ENCODE measurements around the gene GDF10.

GDF10 gene

GRCh38 chr10:47318706-47319105 lies 18.7 kb downstream of the GDF10 start:
- DNase-seq: no peak

- DNase-seq: no peak
Measured at GRCh38 chr10:47319784-47320183, 19.8 kb downstream of the GDF10 start.

DNA sequence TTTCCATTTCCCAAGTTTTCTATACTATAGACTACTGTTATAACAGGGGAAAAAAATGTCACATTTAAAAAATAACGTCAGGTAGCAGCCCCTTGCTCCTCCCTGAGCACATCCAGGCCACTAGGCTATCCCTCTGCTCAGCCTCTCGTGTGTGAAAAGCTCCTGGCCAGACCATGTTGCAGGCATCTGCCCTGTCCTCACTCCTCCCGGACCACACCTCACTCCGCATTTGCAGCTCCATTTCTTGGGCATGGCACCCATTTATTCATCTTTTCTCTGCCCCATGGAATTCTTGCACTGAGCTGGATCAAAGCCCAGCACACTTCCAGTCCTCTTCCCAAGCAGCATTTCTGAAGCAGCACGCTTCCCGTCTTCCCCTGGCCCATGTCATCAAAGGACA lies 20.8 kb downstream of the GDF10 start:
- DNase-seq: no peak

- DNase-seq: no peak
Measured at GRCh38 chr10:47321521-47322195, 21.7 kb downstream of the GDF10 start.

DNA sequence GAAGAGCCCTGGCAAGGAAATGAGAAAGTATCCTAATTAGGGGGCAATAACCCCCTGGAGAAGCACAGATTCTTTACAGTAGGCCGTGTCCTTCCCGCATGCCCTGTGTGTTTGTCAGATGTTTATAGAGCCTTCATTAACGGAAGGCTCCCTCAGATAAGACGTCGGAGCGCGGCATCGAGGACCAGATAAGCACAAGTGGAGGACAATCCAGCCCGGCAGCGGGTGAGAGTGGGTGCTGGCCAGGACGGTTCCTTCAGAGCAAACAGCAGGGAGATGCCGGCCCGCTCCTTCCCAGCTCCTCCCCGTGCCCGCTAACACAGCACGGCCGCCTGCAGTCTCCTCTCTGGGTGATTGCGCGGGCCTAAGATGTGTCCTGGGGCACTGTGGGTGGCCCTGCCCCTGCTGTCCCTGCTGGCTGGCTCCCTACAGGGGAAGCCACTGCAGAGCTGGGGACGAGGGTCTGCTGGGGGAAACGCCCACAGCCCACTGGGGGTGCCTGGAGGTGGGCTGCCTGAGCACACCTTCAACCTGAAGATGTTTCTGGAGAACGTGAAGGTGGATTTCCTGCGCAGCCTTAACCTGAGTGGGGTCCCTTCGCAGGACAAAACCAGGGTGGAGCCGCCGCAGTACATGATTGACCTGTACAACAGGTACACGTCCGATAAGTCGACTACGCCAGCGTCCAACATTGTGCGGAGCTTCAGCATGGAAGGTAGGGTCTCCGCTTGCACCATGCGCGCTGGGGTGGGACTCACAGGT lies 22.5 kb downstream of the GDF10 start, which contains the start of gene GDF2:
TSS of gene GDF2 (plus strand) at position 155 of the 762 bp plus-strand sequence. CDS start at position 370, 215 bp downstream.
- DNase-seq: no peak

- no peak for DNase-seq
Measured at GRCh38 chr10:47323087-47323486, 23.1 kb downstream of the GDF10 start.

DNA sequence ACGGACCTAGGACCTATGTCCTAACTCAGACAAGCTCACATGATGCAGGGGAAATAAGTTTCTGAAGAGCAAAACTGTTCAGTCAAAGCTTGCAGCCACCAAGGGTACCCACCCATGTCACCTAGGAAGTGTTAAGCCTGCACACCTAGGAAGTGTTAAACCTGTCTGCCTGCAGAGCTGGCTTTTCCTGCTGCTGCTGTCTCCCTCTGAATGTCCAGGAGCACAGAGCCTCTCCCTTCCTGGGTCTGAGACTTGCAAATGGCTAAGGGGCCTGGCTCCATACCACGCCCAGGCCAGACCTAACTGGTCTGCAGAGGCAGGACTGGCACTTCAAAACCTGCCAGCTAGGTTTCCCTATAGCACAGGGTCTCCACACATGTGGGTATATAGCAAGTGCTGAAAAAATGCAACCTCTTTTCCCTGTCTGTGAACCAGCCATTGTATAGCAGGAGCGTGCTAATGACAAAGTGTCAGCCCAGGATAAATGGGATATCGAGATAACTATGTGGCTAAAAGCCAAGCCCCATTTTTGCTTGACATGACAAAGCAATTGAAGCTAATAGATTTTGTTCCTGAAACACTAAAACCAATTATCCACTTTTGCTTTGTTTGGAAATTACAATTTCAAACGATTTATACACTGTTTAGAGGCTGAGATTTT lies 23.8 kb downstream of the GDF10 start:
- DNase-seq: no peak

DNA sequence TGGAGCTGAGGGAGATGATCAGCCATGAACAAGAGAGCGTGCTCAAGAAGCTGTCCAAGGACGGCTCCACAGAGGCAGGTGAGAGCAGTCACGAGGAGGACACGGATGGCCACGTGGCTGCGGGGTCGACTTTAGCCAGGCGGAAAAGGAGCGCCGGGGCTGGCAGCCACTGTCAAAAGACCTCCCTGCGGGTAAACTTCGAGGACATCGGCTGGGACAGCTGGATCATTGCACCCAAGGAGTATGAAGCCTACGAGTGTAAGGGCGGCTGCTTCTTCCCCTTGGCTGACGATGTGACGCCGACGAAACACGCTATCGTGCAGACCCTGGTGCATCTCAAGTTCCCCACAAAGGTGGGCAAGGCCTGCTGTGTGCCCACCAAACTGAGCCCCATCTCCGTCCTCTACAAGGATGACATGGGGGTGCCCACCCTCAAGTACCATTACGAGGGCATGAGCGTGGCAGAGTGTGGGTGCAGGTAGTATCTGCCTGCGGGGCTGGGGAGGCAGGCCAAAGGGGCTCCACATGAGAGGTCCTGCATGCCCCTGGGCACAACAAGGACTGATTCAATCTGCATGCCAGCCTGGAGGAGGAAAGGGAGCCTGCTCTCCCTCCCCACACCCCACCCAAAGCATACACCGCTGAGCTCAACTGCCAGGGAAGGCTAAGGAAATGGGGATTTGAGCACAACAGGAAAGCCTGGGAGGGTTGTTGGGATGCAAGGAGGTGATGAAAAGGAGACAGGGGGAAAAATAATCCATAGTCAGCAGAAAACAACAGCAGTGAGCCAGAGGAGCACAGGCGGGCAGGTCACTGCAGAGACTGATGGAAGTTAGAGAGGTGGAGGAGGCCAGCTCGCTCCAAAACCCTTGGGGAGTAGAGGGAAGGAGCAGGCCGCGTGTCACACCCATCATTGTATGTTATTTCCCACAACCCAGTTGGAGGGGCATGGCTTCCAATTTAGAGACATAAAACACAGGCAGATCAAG lies 25.6 kb downstream of the GDF10 start:
- DNase-seq: no peak

DNA sequence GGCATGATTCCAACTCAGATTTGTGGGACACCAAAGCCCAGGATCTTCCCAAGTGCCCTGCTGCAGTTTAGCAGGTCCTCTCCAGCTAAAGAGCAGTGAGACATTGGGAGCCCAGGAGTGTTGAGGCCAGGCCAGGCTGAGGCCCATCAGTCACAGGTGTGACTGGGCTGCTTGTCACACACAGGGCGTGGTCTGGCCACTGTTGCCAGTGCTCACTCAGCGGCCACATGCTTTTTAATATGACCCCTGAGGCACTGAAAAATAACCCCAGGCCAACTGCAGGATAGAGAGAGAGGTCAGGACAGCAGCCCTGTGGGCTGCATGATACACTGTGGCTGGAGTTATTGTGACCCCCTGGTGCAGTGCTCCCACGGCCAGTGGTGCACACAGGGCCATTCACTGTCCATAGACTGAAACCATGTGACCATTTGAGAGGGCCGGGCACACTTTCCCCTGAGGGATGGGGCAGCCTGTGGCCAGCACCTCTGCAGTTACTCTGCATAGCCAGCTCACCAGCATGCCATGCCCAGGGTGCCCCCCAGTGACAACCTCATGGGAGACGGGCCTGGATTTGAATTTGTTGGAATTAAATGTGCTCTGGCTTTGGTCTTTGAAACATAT lies 26.4 kb downstream of the GDF10 start:
- DNase-seq: no peak

- no peak for DNase-seq
Measured at GRCh38 chr10:47326927-47327330, 26.9 kb downstream of the GDF10 start.

DNA sequence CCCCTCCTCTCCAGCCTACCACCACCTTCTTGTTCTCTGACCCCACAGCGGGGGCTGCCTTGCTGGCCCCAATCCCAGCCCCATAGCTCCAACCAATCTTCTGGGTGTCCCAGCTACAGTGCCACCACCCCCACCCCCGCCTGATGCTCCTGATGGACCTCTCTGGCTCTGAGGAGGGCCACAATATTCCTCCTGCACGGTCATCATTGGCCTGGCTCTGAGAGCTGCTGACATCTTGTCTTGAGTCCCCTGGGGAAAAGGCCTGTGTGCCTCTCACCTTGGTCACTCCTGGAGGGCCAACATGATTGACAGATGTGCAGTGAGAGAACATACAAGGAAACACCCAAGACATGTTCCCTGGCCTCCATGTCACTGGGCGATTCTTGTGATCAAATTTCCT lies 29.9 kb downstream of the GDF10 start:
- DNase-seq: no peak

GRCh38 chr10:47330366-47330765 lies 30.4 kb downstream of the GDF10 start:
- no peak for DNase-seq

DNA sequence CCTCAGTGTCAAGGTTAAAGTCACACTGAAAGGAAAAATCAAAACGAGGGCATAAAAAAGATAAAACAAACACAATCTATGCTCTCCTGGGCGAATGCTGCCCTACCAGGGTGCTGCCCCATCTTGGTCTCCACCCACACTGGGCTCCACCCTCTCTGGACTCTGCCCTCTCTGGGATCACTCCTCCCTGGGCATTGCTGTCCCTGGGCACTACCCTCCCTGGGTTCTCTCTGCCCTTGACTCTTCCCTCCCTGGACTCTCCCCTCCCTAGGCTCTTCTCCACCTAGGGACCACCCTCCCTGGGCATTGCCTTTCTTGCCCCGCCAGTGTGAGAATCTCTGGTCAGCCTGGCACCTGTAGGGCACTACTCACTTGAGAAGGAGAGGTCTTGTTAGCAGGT lies 30.8 kb downstream of the GDF10 start:
- no peak for DNase-seq

DNA sequence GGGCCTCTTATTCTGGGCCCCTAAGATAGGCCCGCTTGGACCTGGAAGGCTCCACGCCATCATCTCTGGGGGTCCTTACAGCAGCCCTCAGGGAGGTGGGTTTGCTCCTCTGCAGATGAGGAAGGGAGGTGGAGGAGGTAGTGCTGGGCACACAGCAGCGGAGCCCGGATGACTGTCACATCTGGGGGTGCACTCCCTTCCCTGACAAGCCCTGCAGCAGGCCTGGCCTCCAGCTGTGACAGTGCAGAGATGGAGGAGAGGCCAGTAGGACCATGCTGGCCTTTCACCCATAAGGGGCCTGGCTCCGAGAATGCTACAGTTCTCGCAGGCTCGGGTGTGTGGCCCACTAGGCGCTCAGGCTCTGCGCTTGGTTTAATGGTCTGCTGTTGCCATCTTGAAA lies 31.5 kb downstream of the GDF10 start:
- no peak for DNase-seq

GRCh38 chr10:47331954-47332353 lies 32.0 kb downstream of the GDF10 start:
- DNase-seq: no peak

DNA sequence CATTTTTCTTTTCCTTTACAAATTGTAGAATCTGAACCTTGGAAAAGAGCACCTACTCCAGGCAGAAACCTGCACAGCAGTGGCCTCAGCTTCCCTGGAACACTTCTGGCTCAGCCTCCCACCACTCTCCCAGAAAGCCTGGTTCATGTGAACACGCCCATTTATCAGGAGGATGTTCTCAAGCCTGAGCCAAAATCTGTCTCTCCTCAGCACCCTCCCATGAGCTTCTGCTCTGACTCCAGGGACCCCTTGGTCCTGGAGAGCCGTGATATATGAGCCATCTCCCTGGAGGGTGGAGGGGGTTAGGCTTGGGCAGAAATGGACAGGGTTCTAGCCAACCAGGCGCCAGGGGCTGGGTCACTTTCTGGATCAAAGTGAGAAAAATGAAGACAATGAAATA lies 32.4 kb downstream of the GDF10 start:
- DNase-seq: no peak

DNA sequence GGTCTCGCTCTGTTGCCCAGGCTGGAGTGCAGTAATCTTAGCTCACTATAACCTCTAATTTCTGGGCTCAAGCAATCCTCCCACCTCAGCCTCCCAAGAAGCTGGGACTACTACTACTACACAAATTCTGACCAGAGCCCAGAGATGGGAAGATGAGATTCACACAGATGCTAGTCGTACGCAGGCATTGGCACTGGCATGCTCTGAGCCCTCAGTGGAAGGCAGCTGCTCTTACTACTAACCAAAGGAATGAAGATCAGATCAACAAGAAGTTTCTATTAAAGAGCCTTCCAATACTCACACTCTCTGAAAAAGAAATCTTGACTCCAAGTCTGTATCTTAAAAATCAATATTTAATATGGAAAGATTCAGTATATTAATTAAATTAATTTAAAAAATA lies 32.9 kb downstream of the GDF10 start:
- DNase-seq: no peak

DNA sequence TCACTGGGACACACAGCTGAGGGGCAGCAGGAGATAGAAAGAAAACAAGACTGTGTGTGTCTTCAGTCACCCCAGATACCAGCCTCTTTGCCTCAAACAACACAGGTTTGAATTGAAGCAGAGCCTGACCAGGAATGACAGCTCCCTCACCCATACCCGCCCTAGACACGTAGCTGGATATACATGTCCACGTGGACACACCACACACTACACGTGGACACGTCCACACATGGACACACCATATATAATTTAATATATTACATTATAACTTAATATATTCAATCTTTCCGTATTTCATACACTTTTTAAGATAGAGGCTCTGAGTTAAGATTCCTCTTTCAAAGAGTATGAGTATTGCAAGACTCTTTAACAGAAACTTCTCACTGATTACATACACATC lies 33.5 kb downstream of the GDF10 start:
- no peak for DNase-seq

DNA sequence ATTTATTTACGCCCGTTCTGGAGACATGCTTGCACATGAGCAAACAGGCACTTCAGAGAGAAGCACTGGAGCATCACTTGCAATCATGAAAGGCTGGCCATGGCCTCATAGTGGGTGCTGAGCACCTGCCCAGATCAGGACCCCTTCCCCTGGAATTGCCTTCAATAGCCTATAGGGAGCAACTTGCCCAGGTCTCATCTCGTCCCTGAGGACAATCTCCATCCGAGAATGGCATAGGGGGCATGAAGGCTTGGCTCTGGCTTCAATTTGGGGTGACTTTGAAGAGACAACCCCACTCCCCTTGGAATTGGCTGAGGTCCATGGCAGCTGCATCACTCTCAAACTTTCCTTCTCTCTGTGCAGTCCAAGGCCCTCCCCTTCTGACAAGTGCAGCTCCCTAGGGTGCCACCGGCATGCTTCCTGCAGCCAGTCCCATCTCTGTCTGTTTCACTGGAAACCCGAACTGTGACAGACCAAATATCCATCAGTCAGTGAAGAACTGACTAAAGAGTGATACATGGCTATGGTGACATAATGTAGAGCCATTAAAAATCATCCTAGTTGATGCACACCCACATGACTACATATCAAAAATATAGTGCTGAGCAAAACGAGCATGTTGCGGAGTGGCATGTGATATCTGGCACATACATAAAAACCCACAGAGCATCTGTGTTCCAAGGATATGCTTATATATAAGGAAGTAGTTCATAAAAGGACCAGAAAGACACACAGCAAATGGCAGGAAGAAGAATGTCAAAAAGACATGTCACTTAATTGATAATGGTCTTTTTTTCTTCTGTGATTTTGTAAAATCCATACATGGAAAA lies 34.7 kb downstream of the GDF10 start:
- DNase-seq: no peak

GRCh38 chr10:47335906-47336305 lies 35.9 kb downstream of the GDF10 start:
- no peak for DNase-seq

GRCh38 chr10:47336387-47337134 lies 36.6 kb downstream of the GDF10 start:
- DNase-seq: no peak

Data from SIG-M5 (cell line).